DMS 273 (cell line): Measurements from ENCODE around the gene PXDC1.
"Not testable (repeated sequence)": the region's sequence is repeated elsewhere in the genome, so short reads cannot be mapped to it uniquely, and the experiment has no call there.

Source experiments
- DNase-seq: peaks from one replicate; lab custom pipeline; 2025; ENCODE audit not compliant: unreplicated experiment; lab: John Stamatoyannopoulos, UW

PXDC1 gene

GRCh38 chr6:3782876-3783832, 31.6 kb upstream of the PXDC1 start:
- no peak for DNase-seq

DNA sequence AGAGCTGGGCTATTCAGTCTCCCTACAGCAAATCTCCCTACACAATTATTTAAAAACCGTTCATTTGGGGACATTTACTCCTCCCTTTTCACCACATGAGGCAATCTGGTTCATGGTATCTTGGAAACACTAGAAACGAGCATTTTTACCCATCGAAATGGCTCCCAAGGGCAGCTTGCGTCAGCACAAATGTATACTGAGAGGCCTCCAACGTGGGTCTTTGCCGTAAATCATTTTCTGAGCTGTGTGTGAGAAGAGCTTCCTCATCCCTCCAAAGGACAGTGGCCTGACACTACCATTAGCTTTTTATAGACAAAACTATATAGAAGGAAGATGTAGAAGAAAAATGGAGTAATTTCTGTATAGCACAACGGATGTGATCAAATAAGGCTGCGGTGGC, 30.0 kb upstream of the PXDC1 start:
- DNase-seq = no peak

GRCh38 chr6:3779574-3779849, 28.0 kb upstream of the PXDC1 start:
- no peak for DNase-seq

- DNase-seq = no peak
Measured at GRCh38 chr6:3778701-3779573, 27.4 kb upstream of the PXDC1 start.

DNA sequence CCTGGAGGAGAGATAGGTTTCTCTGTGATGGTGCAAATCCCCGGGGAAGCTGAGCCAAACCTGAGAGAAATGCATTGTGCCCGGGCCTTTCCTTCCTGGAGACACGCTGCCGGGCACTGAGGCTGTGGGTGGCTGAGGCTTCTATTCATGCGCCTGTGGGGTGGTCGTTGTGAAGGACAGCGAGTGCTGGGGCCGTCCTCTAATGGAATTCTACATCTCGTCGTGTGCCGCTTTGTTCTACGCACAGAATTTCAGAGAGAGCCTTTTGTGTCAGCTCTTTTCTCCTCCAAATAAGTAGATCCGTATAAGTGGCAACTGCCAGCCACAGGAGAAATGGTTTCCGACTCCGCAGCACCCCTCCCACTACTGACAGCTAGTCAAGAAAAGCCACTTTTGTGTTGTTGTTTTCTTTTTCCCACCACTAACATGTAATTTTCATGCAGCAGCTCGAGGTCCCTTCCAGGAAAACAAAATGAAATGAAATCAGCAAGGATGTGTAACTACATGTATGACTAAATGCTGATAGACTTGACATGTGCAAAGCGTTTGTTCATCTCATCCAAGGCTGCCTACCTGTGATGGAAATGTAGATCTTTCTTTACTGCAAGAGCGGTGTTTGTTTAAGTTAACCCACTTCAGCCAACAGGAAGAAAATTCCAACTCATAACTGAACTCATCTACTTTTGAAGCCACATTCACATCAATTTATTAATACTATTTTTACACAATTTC, 26.4 kb upstream of the PXDC1 start:
- no peak for DNase-seq

DNA sequence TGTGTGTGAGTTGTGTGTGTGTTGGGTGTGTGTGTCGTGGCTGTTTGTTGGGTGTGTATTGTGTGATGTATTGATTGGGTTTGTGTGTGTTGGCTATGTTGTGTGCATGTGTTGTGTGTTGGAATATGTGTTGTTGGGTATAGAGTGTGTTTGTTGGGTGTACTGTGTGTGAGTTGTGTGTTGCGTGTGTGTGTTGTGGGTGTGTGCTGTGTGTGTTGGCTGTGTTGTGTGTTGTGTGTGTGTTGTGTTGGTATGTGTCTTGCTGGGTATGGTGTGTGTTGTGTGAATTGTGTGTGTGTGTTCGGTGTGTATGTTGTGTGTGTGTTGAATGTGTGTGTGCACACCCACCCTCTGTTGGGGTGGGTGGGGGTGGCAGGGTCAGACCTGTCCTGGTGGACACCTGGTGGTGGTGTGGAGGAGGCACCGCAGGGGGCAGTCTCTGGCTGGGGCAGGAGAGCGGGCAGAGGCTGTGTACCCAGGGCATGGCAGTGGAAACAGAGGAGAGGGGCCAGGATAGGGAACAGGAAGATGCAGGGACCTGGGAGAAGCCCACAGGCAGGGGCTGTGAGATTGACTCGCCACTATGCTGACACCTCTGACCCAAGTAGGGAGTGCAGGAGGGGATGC, 25.5 kb upstream of the PXDC1 start:
- DNase-seq = peak; percentile 37

- DNase-seq = no peak
Measured at GRCh38 chr6:3775847-3776246, 24.3 kb upstream of the PXDC1 start.

DNA sequence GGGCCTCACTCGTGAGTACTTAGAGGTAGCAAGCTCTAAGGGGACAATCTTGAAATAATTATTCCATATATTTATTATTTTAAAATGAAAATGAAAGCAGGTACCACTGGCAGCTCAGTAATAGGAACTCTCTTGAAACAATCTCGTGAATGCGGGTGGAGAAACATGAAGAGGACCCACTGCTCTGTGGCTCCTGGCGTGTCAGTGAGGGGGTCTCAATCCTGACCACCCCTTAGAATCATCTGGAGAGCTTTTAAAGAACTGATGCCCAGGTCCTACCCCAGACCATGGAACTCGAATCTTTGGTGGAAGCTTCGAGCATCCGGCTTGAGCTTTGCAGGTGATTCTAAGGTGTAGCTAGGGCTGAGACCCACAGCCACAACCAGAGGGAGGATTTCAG, 23.9 kb upstream of the PXDC1 start:
- no peak for DNase-seq

GRCh38 chr6:3773678-3774298, 22.3 kb upstream of the PXDC1 start:
- peak; percentile 79 for DNase-seq

GRCh38 chr6:3772127-3772999, 20.9 kb upstream of the PXDC1 start:
- DNase-seq = not testable (repeated sequence)

DNA sequence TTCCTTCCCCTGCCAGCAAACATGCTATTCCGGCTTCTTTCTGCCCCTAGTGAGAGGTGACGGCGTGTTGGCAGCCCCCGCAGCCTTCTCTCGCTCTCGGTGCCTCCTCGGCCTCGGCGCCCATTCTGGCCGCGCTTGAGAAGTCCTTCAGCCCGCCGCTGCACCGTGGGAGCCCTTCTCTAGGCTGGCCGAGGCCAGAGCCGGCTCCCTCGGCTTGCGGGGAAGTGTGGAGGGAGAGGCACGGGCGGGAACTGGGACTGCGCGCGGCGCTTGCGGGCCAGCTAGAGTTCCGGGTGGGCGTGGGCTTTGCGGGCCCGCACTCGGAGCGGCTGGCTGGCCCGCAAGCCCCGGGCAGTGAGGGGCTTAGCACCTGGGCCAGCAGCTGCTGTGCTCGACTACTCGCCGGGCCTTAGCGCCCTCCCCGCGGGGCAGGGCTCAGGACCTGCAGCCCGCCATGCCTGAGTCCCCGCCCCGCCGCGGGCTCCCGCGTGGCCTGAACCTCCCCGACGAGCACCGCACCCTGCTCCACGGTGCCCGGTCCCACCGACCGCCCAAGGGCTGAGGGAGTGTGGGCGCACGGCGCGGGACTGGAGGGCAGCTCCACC, 20.0 kb upstream of the PXDC1 start:
- no peak for DNase-seq

DNA sequence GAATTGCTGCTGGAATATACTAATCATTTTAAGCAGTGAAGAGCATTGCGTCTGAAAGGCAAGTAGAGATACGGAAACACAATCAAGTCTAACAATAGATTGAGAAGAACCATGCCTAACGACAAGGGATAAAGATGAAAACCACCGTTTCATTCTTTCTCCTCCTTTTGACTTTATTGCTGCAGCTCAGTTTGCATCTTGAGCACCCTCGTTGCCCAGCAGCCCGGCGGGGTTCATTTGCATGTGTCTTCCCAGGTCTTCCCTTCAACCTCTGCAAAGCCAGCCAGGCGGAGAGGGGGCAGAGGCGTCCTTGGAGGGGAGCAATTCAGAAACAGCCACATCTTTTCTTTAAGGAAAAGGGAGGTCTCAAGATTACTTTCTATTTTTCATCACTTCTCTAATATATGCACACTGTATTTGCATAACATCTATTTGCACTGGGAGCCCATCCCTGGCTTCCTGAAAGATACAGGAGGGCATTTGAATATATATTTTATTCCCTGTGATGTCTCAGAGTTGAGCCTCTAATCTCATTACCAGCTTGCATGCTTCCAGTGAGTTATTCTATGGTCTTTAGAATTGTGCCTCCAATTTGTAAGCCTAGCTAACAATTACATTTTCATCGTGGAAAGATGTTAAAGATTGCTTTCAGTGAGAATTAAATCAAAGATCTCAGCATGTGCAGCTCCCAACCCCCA, 18.7 kb upstream of the PXDC1 start:
- DNase-seq = no peak

DNA sequence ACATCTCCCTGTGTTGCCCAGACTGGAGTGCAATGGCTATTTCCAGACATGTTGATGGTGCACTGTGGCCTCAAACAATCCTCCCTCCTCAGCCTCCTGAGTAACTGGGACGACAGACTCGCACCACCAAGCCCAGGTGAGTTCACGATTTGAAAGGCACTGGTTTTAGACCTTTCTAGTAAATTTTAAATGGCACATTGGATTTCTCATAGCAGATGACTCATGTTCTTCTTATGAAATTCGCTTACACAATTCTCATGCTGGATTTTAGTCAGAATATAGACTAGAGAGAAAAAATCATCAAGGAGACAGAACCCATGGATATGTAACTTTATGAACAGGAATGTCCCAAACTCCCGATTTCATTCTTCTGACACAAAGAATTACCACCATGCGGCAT, 18.1 kb upstream of the PXDC1 start:
- DNase-seq = no peak

- no peak for DNase-seq
Measured at GRCh38 chr6:3768502-3768901, 17.0 kb upstream of the PXDC1 start.

GRCh38 chr6:3767483-3767882, 16.0 kb upstream of the PXDC1 start:
- not testable (repeated sequence) for DNase-seq

DNA sequence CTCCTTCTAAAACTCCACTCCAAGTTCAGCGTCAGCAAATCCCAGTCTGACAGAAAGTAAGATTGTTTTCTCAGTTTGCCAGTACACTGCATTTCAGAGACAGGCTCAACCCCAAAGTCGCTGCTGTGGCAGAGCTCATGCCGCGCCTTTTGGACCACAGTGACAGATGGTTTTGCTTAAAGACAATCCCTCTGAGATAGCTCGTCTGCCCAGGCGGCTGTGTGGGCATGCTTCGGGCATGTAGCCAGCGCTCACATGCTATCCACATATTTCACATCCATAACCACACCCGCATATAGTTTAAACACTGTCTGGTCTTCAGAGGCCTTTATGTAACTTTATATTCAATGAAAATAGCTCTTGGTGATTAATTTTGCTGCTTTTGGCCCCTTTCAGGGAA, 14.7 kb upstream of the PXDC1 start:
- DNase-seq = peak; percentile 94

DNA sequence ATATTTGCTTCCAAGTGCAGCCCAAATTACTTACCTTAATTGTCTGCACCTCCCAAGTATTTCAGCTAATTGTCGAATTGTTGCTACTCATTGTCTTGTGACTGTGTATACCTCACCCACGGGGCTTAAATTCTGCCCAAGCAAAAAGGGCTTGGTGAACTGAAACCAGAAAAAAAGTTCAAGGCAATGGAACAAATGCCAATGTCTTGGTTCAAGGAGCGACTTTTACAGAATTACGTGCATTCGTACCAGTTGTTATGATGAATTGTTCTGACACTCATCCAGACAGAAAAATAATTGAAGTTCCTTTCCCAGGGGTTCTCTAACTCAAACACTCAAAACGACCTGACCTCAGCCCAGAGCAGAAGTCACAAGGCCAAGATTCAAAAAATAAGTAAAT, 13.9 kb upstream of the PXDC1 start:
- DNase-seq = no peak

GRCh38 chr6:3764516-3765335, 13.2 kb upstream of the PXDC1 start:
- DNase-seq = no peak
